Pancreas (tissue), 10 donors: ENCODE results near the gene GTF3C1. TPM values are rescaled to one million over a fixed set of nuclear protein-coding genes. Genes with fewer than 3 reads are reported as not detected.

Source experiments
- ATAC-seq, 4 donors: fragments of 200-7000 bp; cut with Tn5 transposase; one replicate each; pipeline versions ENCODE4 v1.8.0 to v1.9.1; 2020; ENCODE audit warnings: mild to moderate bottlenecking in 4 of 4, moderate library complexity in 4 of 4
- DNase-seq, 6 donors: peaks; one replicate each; pipeline ENCODE4 v3.0.0-alpha.2; 2020
- FAIRE-seq: peaks from 2 replicates; lab custom pipeline; 2012; peaks lifted over from hg19 to GRCh38; lab: Jason Lieb, UNC
- H3K27ac ChIP-seq, 4 donors: fragments of 200-600 bp; sonication (generic); 1 replicate in 3 of 4; 2 replicates in 1 of 4; pipeline versions ENCODE4 v1.5.0 to v1.8.0; 2020
- H3K27me3 ChIP-seq, 4 donors: fragments of 200-600 bp; one replicate each; pipeline ENCODE4 v1.8.0; 2021
- H3K36me3 ChIP-seq, 3 donors: fragments of 200-600 bp; sonication (generic) in 1 of 3; one replicate each; pipeline versions ENCODE4 v1.5.0 to v1.8.0; 2020 to 2021
- H3K4me1 ChIP-seq, 3 donors: fragments of 200-600 bp; one replicate each; pipeline ENCODE4 v1.8.0; 2021
- H3K4me3 ChIP-seq, 4 donors: fragments of 200-600 bp; sonication (generic) in 2 of 4; one replicate each; pipeline versions ENCODE4 v1.5.0 to v1.8.0; 2020 to 2021
- H3K9me3 ChIP-seq, 4 donors: fragments of 200-600 bp; one replicate each; pipeline ENCODE4 v1.8.0; 2021
- CTCF ChIP-seq, 4 donors: fragments of 200-600 bp; sonication (generic) in 3 of 4; IDR thresholded peaks; one replicate each; pipeline versions ENCODE4 v1.5.0 to v1.8.0; 2021; ENCODE audit warnings: antibody characterized with exemption in 4 of 4
- WGBS, 2 donors: extraction: QIAGEN DNeasy Blood & Tissue Kit; methylation state at CpG; one replicate each; pipeline ENCODE4 v1.1.7; 2013; 5-methylcytosine and 5-hydroxymethylcytosine counted together
- intact Hi-C, 3 donors: fragments of 100-400 bp; cut with DNase I; formaldehyde crosslinking; loops; one replicate each; pipeline versions ENCODE4 v1.11.1 to v1.14.2; 2022
- polyA plus RNA-seq, 2 donors: library from polyadenylated mRNA; stranded (reverse); fragments of 200-250 nt; gene quantifications; one replicate each; pipeline ENCODE4 v1.2.3, GENCODE V29; 2013
- total RNA-seq, 6 donors: library from RNA; stranded (reverse); fragmentation: NEBNext Ultra II Directional in 4 of 6; extraction: Animal tissue kit (Norgen Biotek cat#: 25700) in 4 of 6; gene quantifications; one replicate each; pipeline versions ENCODE4 v1.2.1 to v1.2.4, GENCODE V29; 2021 to 2023
- donor health status: healthy with polysubstance abuse.
- donor health status: DM: no; HTN: no; CAD: no; lungs with moderate emphysema.
- donor health status: DM: no; HTN: no; CAD: no.
- donor health status: control.
- donor health status: control.
- donor health status: Bipolar disorder and iron deficiency.
- donor health status: DM: yes; HTN: yes; CAD: no.
- donor health status: DM: no; HTN: no; CAD: no.
- donor health status: DM: no; HTN: no; CAD: no.
- donor health status: DM: yes; HTN: yes; CAD: no.

The GTF3C1 gene
- total and polyA plus RNA-seq, 8 donors = 31.5 to 113 (median 43.8) TPM

GRCh38 chr16:27453494-27453825, 96.3 kb downstream of the GTF3C1 start:
- FAIRE-seq (no peak), ATAC-seq (no peak), DNase-seq (no peak)
- no peak overlapping the region for H3K4me3 ChIP-seq
- H3K27ac ChIP-seq = no peak overlapping the region
- TF ChIP-seq CTCF (IDR thresholded peaks at IDR 0.05) = no peak
- 78 to 79% methylated on average over 3 of the region's 3 CpGs for WGBS, 2 donors
- intact Hi-C loops = no loop called here
- H3K36me3 ChIP-seq = no peaks in the 10 kb centered on the region
- no peaks in the 10 kb centered on the region for H3K4me1 ChIP-seq
- no peaks in the 10 kb centered on the region for H3K27me3 ChIP-seq
- H3K9me3 ChIP-seq = no peaks in the 10 kb centered on the region

GRCh38 chr16:27452569-27453493, 96.9 kb downstream of the GTF3C1 start:
- intact Hi-C loops = no loop called here
- 48 to 49% methylated on average over 16 of the region's 16 CpGs for WGBS, 2 donors
- DNase-seq (peak in 1 of 6 donors; percentile 16), ATAC-seq (no peak), FAIRE-seq (no peak)
- Histone ChIP-seq H3K4me1 (no peaks in the 10 kb centered on the region), H3K4me3 (no peak overlapping the region), H3K27me3 (no peaks in the 10 kb centered on the region), H3K9me3 (no peaks in the 10 kb centered on the region), H3K27ac (no peak overlapping the region), H3K36me3 (no peaks in the 10 kb centered on the region)
- TF ChIP-seq CTCF (IDR thresholded peaks at IDR 0.05) = no peak

- no peaks in the 10 kb centered on the region for H3K36me3 ChIP-seq
- H3K27me3 ChIP-seq = no peaks in the 10 kb centered on the region
- intact Hi-C loops = no loop called here
- no peak overlapping the region for H3K27ac ChIP-seq
- H3K4me1 ChIP-seq = no peaks in the 10 kb centered on the region
- DNase-seq (peak in 1 of 6 donors; percentile 6), FAIRE-seq (no peak), ATAC-seq (no peak)
- H3K9me3 ChIP-seq = no peaks in the 10 kb centered on the region
- TF ChIP-seq CTCF (IDR thresholded peaks at IDR 0.05) = no peak
- WGBS, 2 donors = 12 to 18% methylated on average over 5 of the region's 5 CpGs
- no peak overlapping the region for H3K4me3 ChIP-seq
Measured at GRCh38 chr16:27450196-27450549, 99.5 kb downstream of the GTF3C1 start.

GRCh38 chr16:27449434-27450195, 100.1 kb downstream of the GTF3C1 start:
- peak in 1 of 6 donors; percentile 34 for DNase-seq
- ATAC-seq = peak in 1 of 4 donors; percentile 32
- H3K4me3 ChIP-seq = no peak overlapping the region
- no peak for TF ChIP-seq CTCF (IDR thresholded peaks at IDR 0.05)
- H3K27me3 ChIP-seq = no peaks in the 10 kb centered on the region
- WGBS, 2 donors = 25 to 28% methylated on average over 31 of the region's 31 CpGs
- H3K27ac ChIP-seq = no peak overlapping the region
- no peaks in the 10 kb centered on the region for H3K36me3 ChIP-seq
- H3K9me3 ChIP-seq = no peaks in the 10 kb centered on the region
- intact Hi-C loops = no loop called here
- FAIRE-seq = no peak
- H3K4me1 ChIP-seq = no peaks in the 10 kb centered on the region
